ENCODE data around the gene SAFB.

- TF ChIP-seq CREB5 (CRISPR knock-in tag; IDR thresholded peaks at IDR 0.05; ENCODE audit: low read depth) (no peak), GLIS3 (CRISPR knock-in tag; IDR thresholded peaks at IDR 0.05) (no peak), ZFP30 (CRISPR knock-in tag; IDR thresholded peaks at IDR 0.05) (no peak), ZC3H10 (CRISPR knock-in tag; IDR thresholded peaks at IDR 0.05) (no peak), ZNF8 (CRISPR knock-in tag; IDR thresholded peaks at IDR 0.05) (no peak), ZNF565 (CRISPR knock-in tag; conservative IDR thresholded peaks at IDR 0.05; ENCODE audit: low read depth) (no peak)
- TF ChIP-seq, protein P1, sequence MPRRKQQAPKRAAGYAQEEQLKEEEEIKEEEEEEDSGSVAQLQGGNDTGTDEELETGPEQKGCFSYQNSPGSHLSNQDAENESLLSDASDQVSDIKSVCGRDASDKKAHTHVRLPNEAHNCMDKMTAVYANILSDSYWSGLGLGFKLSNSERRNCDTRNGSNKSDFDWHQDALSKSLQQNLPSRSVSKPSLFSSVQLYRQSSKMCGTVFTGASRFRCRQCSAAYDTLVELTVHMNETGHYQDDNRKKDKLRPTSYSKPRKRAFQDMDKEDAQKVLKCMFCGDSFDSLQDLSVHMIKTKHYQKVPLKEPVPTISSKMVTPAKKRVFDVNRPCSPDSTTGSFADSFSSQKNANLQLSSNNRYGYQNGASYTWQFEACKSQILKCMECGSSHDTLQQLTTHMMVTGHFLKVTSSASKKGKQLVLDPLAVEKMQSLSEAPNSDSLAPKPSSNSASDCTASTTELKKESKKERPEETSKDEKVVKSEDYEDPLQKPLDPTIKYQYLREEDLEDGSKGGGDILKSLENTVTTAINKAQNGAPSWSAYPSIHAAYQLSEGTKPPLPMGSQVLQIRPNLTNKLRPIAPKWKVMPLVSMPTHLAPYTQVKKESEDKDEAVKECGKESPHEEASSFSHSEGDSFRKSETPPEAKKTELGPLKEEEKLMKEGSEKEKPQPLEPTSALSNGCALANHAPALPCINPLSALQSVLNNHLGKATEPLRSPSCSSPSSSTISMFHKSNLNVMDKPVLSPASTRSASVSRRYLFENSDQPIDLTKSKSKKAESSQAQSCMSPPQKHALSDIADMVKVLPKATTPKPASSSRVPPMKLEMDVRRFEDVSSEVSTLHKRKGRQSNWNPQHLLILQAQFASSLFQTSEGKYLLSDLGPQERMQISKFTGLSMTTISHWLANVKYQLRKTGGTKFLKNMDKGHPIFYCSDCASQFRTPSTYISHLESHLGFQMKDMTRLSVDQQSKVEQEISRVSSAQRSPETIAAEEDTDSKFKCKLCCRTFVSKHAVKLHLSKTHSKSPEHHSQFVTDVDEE (CRISPR knock-in tag; IDR thresholded peaks at IDR 0.05), result no peak
Observed at GRCh38 chr19:5579697-5580096, 43.2 kb upstream of the SAFB start.
